Calu3 (cell line): ENCODE results near the gene DEK. TPM values are rescaled to one million over a fixed set of nuclear protein-coding genes. Genes with fewer than 3 reads are reported as not detected.

Experiments
- BruUV-seq: library from RNA; stranded (reverse); fragments of 400-500 nt; replicated peaks from 2 replicates; lab custom pipeline; 2021; lab: Mats Ljungman, UMichigan
- CTCF ChIA-PET: fragments of 300-600 bp; sonication (Branson Sonifier 250); formaldehyde crosslinking; loops from one replicate; lab custom pipeline; 2022; ENCODE audit warnings: antibody characterized with exemption; lab: Charles Lee
- DNase-seq: peaks from one replicate; pipeline ENCODE4 v3.0.0; 2022
- H3K27ac Mint-ChIP-seq: one replicate; pipeline ENCODE4 v1.8.0; 2022; ENCODE audit warnings: mixed read lengths; ENCODE audit not compliant: unreplicated experiment
- H3K27me3 Mint-ChIP-seq: one replicate; pipeline ENCODE4 v1.8.0; 2022; ENCODE audit warnings: mixed read lengths; ENCODE audit not compliant: unreplicated experiment
- H3K36me3 Mint-ChIP-seq: one replicate; pipeline ENCODE4 v1.8.0; 2022; ENCODE audit warnings: mild to moderate bottlenecking, moderate library complexity, mixed read lengths; ENCODE audit not compliant: insufficient read depth, unreplicated experiment
- H3K4me1 Mint-ChIP-seq: one replicate; pipeline ENCODE4 v1.8.0; 2022; ENCODE audit warnings: mild to moderate bottlenecking, low read depth, mixed read lengths; ENCODE audit not compliant: unreplicated experiment
- H3K4me3 Mint-ChIP-seq: one replicate; pipeline ENCODE4 v1.8.0; 2022; ENCODE audit warnings: mild to moderate bottlenecking, low read depth, moderate library complexity, mixed read lengths; ENCODE audit not compliant: unreplicated experiment
- H3K9me3 Mint-ChIP-seq: one replicate; pipeline ENCODE4 v1.8.0; 2022; ENCODE audit warnings: low read depth, mixed read lengths; ENCODE audit not compliant: unreplicated experiment
- CTCF ChIP-seq: fragments of 200-600 bp; IDR thresholded peaks from one replicate; pipeline ENCODE4 v1.8.0; 2022; ENCODE audit warnings: antibody characterized with exemption; ENCODE audit not compliant: unreplicated experiment
- intact Hi-C: fragments of 100-400 bp; cut with micrococcal nuclease; formaldehyde crosslinking; loops from one replicate; pipeline ENCODE4 v1.10.0; 2022; ENCODE audit not compliant: unreplicated experiment
- total RNA-seq: library from RNA; stranded (reverse); gene quantifications from 2 replicates; pipeline ENCODE4 v1.2.3, GENCODE V29; 2022

The DEK gene
- total RNA-seq, 1 experiment from 2014 or later = 108 TPM

- CTCF ChIA-PET = interaction anchor here (0.6 kb wide), 1 partner anchor 8 kb away, joined by 3 read pairs; no protein-coding TSS in a partner anchor
- H3K27ac Mint-ChIP-seq = peak overlapping the region; percentile 68
- no peak for TF ChIP-seq CTCF
- BruUV-seq = TSS peak; percentile 51
- H3K27me3 Mint-ChIP-seq = no peaks in the 10 kb centered on the region
- peak overlapping the region; percentile 79 for H3K4me3 Mint-ChIP-seq
- no peak for DNase-seq
- intact Hi-C loops = loop anchor here (5.0 to 10.0 kb wide), 3 partner anchors 110 to 227 kb away; partner anchors contain the start of genes KDM1B, RNF144B and TPMT
- H3K9me3 Mint-ChIP-seq = no peaks in the 10 kb centered on the region
- H3K4me1 Mint-ChIP-seq = peaks cover 33% of the 10 kb centered on the region
- H3K36me3 Mint-ChIP-seq = peaks cover 52% of the 10 kb centered on the region
These were observed 620 bp upstream of the DEK start for GRCh38 chr6:18264923-18265377.

- CTCF ChIA-PET = interaction anchor here (0.6 kb wide), 1 partner anchor 25 kb away, joined by 4 read pairs; no protein-coding TSS in a partner anchor
- H3K4me3 Mint-ChIP-seq = peak overlapping the region; percentile 79
- DNase-seq = no peak
- peaks cover 52% of the 10 kb centered on the region for H3K36me3 Mint-ChIP-seq
- H3K27me3 Mint-ChIP-seq = no peaks in the 10 kb centered on the region
- no TSS peak for BruUV-seq
- H3K27ac Mint-ChIP-seq = peak overlapping the region; percentile 66
- no peaks in the 10 kb centered on the region for H3K9me3 Mint-ChIP-seq
- intact Hi-C loops = loop anchor here (5.0 to 10.0 kb wide), 2 partner anchors 109 to 124 kb away; partner anchors contain the start of genes KDM1B, RNF144B and TPMT
- peaks cover 38% of the 10 kb centered on the region for H3K4me1 Mint-ChIP-seq
- no peak for TF ChIP-seq CTCF
These were observed 712 bp downstream of the DEK start for GRCh38 chr6:18263418-18264218.

- Mint-ChIP-seq H3K9me3 (no peaks in the 10 kb centered on the region), H3K4me3 (peak overlapping the region; percentile 79), H3K4me1 (peaks cover 38% of the 10 kb centered on the region), H3K36me3 (peaks cover 52% of the 10 kb centered on the region), H3K27ac (peak overlapping the region; percentile 83), H3K27me3 (no peaks in the 10 kb centered on the region)
- no peak for DNase-seq
- TF ChIP-seq CTCF = no peak
- intact Hi-C loops = loop anchor here (5.0 to 10.0 kb wide), 2 partner anchors 108 to 124 kb away; partner anchors contain the start of genes KDM1B, RNF144B and TPMT
- TSS peak; percentile 76 for BruUV-seq
- CTCF ChIA-PET = interaction anchor here (0.7 kb wide), 1 partner anchor 14 kb away, joined by 4 read pairs; no protein-coding TSS in a partner anchor
These were observed 1.5 kb downstream of the DEK start for GRCh38 chr6:18262702-18263417.

GRCh38 chr6:18261877-18262276 is 2.5 kb downstream of the DEK start:
- peaks cover 57% of the 10 kb centered on the region for H3K36me3 Mint-ChIP-seq
- no peaks in the 10 kb centered on the region for H3K27me3 Mint-ChIP-seq
- DNase-seq = no peak
- peak overlapping the region; percentile 79 for H3K4me3 Mint-ChIP-seq
- peak overlapping the region; percentile 83 for H3K27ac Mint-ChIP-seq
- H3K9me3 Mint-ChIP-seq = no peaks in the 10 kb centered on the region
- intact Hi-C loops = loop anchor here (5.0 to 10.0 kb wide), 2 partner anchors 107 to 125 kb away; partner anchors contain the start of genes KDM1B, RNF144B and TPMT
- CTCF ChIA-PET = no interaction called here
- peaks cover 38% of the 10 kb centered on the region for H3K4me1 Mint-ChIP-seq
- TF ChIP-seq CTCF = no peak
- BruUV-seq = no TSS peak
